SHP77 (cell line): ENCODE measurements around the gene ACKR4.

Source experiments
- DNase-seq, 2 experiments: peaks; one replicate each; lab custom pipeline; 2025; lab: John Stamatoyannopoulos, UW

Gene ACKR4

GRCh38 chr3:132641837-132642538 is 44.9 kb downstream of the ACKR4 start:
- DNase-seq = peak; percentile 15 to 30

- no peak for DNase-seq
Observed at GRCh38 chr3:132642539-132642847, 45.4 kb downstream of the ACKR4 start.

GRCh38 chr3:132643366-132643765 is 46.3 kb downstream of the ACKR4 start:
- DNase-seq = no peak

GRCh38 chr3:132645058-132645457 is 48.0 kb downstream of the ACKR4 start:
- peak in 1 of 2 experiments; percentile 1 for DNase-seq

GRCh38 chr3:132650153-132650552 is 53.1 kb downstream of the ACKR4 start:
- DNase-seq = no peak
